SK-N-MC (cell line): ENCODE data around the gene OR4D1.

Experiments used
- EZH2 ChIP-seq: fragments of 200-600 bp; sonication (generic); IDR thresholded peaks from one replicate; pipeline ENCODE4 v1.6.1; 2017; ENCODE audit warnings: antibody characterized with exemption
- POLR2AphosphoS5 ChIP-seq: IDR thresholded peaks from 2 replicates; pipeline ENCODE4 v1.6.1; 2012; ENCODE audit warnings: mild to moderate bottlenecking, low read depth, low read length, borderline replicate concordance

GRCh38 chr17:58207451-58207850 is 59.3 kb downstream of the OR4D1 start:
- no peak for TF ChIP-seq POLR2AphosphoS5
- TF ChIP-seq EZH2 = no peak
